Gastrocnemius medialis (tissue), 4 donors: ENCODE measurements around the gene KLHDC9. TPM values are rescaled to one million over a fixed set of nuclear protein-coding genes. Genes with fewer than 3 reads are reported as not detected.

Source experiments
- ATAC-seq, 2 donors: fragments of 150-250 bp; one replicate each; pipeline ENCODE4 v1.9.1; 2016
- DNase-seq, 2 donors: peaks; one replicate each; pipeline ENCODE4 v3.0.0-alpha.2; 2019
- H3K27ac ChIP-seq, 4 donors: fragments of 200-600 bp; sonication (generic); 1 replicate in 1 of 4; 2 replicates in 3 of 4; pipeline ENCODE4 v1.5.1; 2016 to 2018; ENCODE audit warnings: mild to moderate bottlenecking in 2 of 4, moderate library complexity in 1 of 4
- H3K27me3 ChIP-seq, 3 donors: fragments of 200-600 bp; sonication (generic) in 2 of 3; 1 replicate in 1 of 3; 2 replicates in 2 of 3; pipeline versions ENCODE4 v1.5.1 to v1.6.0; 2016 to 2019; ENCODE audit warnings: mild to moderate bottlenecking in 1 of 3, moderate library complexity in 1 of 3
- H3K36me3 ChIP-seq, 2 donors: fragments of 200-600 bp; sonication (generic) in 1 of 2; one replicate each; pipeline ENCODE4 v1.5.1; 2017 to 2018
- H3K4me1 ChIP-seq, 2 donors: fragments of 200-600 bp; sonication (generic) in 1 of 2; one replicate each; pipeline ENCODE4 v1.5.1; 2016 to 2017; ENCODE audit warnings: mild to moderate bottlenecking in 2 of 2
- H3K4me3 ChIP-seq, 4 donors: fragments of 200-600 bp; sonication (generic) in 3 of 4; 1 replicate in 1 of 4; 2 replicates in 3 of 4; pipeline ENCODE4 v1.5.1; 2016 to 2019; ENCODE audit warnings: mild to moderate bottlenecking in 2 of 4
- H3K9me3 ChIP-seq, 3 donors: fragments of 200-600 bp; sonication (generic) in 2 of 3; 1 replicate in 1 of 3; 2 replicates in 2 of 3; pipeline ENCODE4 v1.5.1; 2016 to 2019
- POLR2A ChIP-seq, 2 donors: fragments of 450-650 bp; IDR thresholded peaks; one replicate each; pipeline ENCODE4 v1.6.1; 2017; ENCODE audit warnings: antibody characterized with exemption in 2 of 2, mild to moderate bottlenecking in 2 of 2, moderate library complexity in 2 of 2
- in situ Hi-C, 4 donors: fragments of 200-750 bp; cut with MboI; loops; one replicate each; pipeline versions ENCODE4 v1.15.0 to v1.8.0; 2017; ENCODE audit warnings: low sequenced_read_pairs in 4 of 4
- intact Hi-C: fragments of 100-400 bp; cut with DNase I; formaldehyde crosslinking; loops from one replicate; pipeline ENCODE4 v1.15.1; 2023; ENCODE audit warnings: low total_unique reads
- total RNA-seq, 4 donors: library from RNA; depleted of rRNA; stranded (reverse); fragments of >200 nt; gene quantifications; one replicate each; pipeline versions ENCODE4 v1.1.0 to v1.2.3, GENCODE V29; 2016
- TF ChIP-seq, protein P1 (sequence below), 5 experiments: fragments of 450-650 bp in 3 of 5; fragments of 200-600 bp in 2 of 5; sonication (generic) in 2 of 5; IDR thresholded peaks in 4 of 5; conservative IDR thresholded peaks in 1 of 5; 1 replicate in 4 of 5; 2 replicates in 1 of 5; pipeline ENCODE4 v1.5.1; 2016 to 2019; ENCODE audit warnings: antibody characterized with exemption in 5 of 5, mild to moderate bottlenecking in 3 of 5, moderate library complexity in 3 of 5

The KLHDC9 gene
- total RNA-seq, 4 donors from 2014 or later: 0.89 to 2.4 (median 1.3) TPM

DNA sequence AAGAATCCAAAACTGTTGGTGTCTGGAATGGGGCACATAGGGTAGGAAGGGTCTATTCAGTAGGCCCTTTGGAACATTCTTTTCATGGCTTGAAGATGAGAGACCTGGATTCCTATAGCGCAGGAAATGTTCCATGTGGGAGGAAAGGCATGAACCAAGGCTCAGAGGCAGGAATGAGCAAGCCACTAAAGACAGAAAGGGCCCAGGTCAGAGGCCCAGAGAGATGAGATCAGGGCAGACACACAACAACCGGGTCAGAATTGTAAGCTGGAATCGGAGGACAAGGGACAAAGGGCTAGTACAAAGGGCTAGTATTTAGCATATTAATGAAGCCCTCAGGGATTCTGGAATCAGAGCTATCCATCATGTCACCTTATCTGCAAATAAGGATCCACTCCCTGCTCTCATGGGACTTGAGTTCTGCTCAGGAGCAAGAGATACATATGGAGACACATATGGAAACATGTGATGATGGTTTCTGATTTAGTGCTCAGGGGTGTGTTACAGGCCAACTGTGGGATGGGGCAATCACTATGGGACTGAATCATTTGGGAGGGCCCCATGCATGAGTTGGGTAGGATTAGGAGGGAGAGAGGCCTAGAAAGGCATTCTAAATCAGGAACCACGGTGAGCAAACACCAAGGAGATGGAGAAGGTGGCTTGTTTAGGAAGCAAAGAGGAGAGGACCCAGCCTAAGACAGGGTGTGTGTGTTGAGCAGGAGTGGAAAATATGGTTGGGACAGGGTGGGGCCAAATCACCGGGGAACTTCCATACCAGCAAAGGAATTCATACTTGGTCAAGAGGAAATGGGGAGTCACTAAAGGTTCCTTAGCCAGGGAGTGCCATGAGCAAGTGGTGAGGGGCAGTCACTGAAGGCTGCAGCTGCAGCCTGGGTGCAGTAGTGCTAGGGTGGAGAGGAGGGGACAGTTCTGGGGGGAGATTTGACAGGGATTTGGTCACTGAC is 17.4 kb upstream of the KLHDC9 start:
- ATAC-seq: no peak

DNA sequence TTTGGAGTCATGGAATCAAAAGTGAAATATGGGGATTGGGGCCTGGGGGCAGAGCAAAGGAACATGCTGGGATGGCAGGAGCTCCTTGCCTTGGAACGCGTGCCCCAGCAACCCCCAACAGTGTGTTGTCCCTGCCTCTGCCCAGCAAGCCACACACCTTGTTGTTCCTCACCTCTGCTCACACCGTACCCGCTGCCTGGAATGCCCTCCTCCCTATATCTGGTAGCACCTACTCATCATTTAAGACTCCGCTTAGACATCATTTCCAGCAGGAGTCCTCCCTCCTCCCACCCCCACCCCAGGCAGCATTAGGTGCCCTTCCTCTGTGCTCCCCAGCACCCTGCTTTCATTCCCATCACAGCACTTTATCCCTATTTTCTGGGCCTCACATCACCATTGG is 16.6 kb upstream of the KLHDC9 start:
- H3K27me3 ChIP-seq: no peaks in the 10 kb centered on the region
- no peak for DNase-seq
- no peak overlapping the region for H3K4me3 ChIP-seq
- intact Hi-C loops (no loop called here), in situ Hi-C loops (no loop called here)
- H3K27ac ChIP-seq: no peak overlapping the region
- H3K9me3 ChIP-seq: no peaks in the 10 kb centered on the region
- ATAC-seq: no peak
- TF ChIP-seq, protein P1, sequence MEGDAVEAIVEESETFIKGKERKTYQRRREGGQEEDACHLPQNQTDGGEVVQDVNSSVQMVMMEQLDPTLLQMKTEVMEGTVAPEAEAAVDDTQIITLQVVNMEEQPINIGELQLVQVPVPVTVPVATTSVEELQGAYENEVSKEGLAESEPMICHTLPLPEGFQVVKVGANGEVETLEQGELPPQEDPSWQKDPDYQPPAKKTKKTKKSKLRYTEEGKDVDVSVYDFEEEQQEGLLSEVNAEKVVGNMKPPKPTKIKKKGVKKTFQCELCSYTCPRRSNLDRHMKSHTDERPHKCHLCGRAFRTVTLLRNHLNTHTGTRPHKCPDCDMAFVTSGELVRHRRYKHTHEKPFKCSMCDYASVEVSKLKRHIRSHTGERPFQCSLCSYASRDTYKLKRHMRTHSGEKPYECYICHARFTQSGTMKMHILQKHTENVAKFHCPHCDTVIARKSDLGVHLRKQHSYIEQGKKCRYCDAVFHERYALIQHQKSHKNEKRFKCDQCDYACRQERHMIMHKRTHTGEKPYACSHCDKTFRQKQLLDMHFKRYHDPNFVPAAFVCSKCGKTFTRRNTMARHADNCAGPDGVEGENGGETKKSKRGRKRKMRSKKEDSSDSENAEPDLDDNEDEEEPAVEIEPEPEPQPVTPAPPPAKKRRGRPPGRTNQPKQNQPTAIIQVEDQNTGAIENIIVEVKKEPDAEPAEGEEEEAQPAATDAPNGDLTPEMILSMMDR (IDR thresholded peaks at IDR 0.05 in 4 of 5, conservative IDR thresholded peaks at IDR 0.05 in 1 of 5): no peak
- no peak for TF ChIP-seq POLR2A (IDR thresholded peaks at IDR 0.05)
- H3K4me1 ChIP-seq: no peaks in the 10 kb centered on the region
- H3K36me3 ChIP-seq: no peaks in the 10 kb centered on the region

More for the DNA sequence above, 17.4 kb upstream of the KLHDC9 start:
- Histone ChIP-seq H3K36me3 (no peaks in the 10 kb centered on the region), H3K27me3 (no peaks in the 10 kb centered on the region), H3K9me3 (no peaks in the 10 kb centered on the region), H3K4me3 (no peak overlapping the region), H3K4me1 (no peaks in the 10 kb centered on the region), H3K27ac (no peak overlapping the region)
- TF ChIP-seq, protein P1 (IDR thresholded peaks at IDR 0.05 in 4 of 5, conservative IDR thresholded peaks at IDR 0.05 in 1 of 5): no peak
- TF ChIP-seq POLR2A (IDR thresholded peaks at IDR 0.05): no peak
- in situ Hi-C loops: no loop called here
- no peak for DNase-seq
- intact Hi-C loops: no loop called here

DNA sequence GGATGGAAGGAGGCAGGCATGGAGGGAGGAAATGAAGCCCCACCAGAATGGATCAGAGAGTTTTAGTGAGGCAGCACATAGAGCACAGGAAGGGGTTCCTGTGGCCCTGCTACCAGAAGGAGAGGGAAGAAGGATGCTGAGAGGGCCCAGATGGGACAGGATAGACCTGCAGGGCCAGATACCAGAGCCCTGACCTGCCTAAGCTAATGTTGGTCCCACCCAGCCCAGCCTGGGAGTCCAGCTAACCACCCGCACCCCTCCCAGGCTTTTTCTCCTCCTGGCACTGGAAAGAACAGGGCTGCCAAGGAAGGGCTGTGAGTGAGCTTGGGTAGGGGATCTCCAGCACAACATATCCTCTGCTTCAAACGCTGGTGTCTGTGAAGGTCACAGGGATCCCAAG is 15.7 kb upstream of the KLHDC9 start:
- ATAC-seq (no peak), DNase-seq (no peak)
- Histone ChIP-seq H3K9me3 (no peaks in the 10 kb centered on the region), H3K27me3 (no peaks in the 10 kb centered on the region), H3K36me3 (no peaks in the 10 kb centered on the region), H3K4me3 (no peak overlapping the region), H3K27ac (no peak overlapping the region), H3K4me1 (no peaks in the 10 kb centered on the region)
- intact Hi-C loops (no loop called here), in situ Hi-C loops (no loop called here)
- no peak for TF ChIP-seq POLR2A (IDR thresholded peaks at IDR 0.05)
- TF ChIP-seq, protein P1 (IDR thresholded peaks at IDR 0.05 in 4 of 5, conservative IDR thresholded peaks at IDR 0.05 in 1 of 5): no peak

DNA sequence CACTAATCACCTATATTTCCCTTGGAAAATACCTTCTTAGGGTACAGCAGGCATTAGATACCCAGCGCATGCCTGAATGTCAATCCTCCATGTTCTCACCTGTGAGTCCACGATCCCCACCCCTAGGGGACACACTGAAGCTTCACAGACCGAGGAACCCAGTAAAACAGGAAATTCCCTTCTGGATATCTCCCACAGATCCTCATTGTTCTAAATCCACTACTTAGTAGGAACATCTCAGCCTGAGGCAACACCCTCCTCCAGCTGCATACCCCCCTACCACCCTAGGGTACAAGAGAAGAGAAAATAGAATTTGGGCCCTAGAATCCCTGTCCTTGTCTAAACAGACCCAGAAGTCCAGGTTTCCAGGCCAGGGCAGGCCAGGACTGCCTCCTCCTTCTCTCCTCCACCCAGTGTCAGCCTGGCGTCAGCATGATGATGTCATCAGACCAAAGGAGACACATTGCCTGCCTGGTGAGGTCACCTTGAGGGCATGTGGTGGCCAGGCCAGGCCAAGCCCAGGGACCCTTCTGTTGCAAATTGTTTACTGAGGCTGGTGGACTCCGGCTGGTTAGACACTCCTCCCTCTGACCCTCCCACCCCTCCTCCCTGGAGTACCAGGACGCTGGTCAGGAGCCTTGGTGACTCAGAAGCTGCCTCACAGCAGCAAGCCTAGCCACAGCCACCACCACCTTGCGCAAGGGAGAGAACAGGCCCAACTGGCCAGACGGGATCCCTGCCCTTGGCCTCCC is 15.0 kb upstream of the KLHDC9 start:
- intact Hi-C loops (no loop called here), in situ Hi-C loops (no loop called here)
- Histone ChIP-seq H3K4me1 (no peaks in the 10 kb centered on the region), H3K4me3 (no peak overlapping the region), H3K27me3 (no peaks in the 10 kb centered on the region), H3K9me3 (no peaks in the 10 kb centered on the region), H3K36me3 (no peaks in the 10 kb centered on the region), H3K27ac (no peak overlapping the region)
- peak; percentile 80 to 87 for ATAC-seq
- TF ChIP-seq, protein P1 (IDR thresholded peaks at IDR 0.05 in 4 of 5, conservative IDR thresholded peaks at IDR 0.05 in 1 of 5): no peak
- no peak for TF ChIP-seq POLR2A (IDR thresholded peaks at IDR 0.05)
- peak; percentile 61 to 84 for DNase-seq
